CD14-positive monocyte (primary cell): Measurements from ENCODE around the gene PAPPA2. TPM values are rescaled to one million over a fixed set of nuclear protein-coding genes. Genes with fewer than 3 reads are reported as not detected.
"Not testable (repeated sequence)": the region's sequence is repeated elsewhere in the genome, so short reads cannot be mapped to it uniquely, and the experiment has no call there.

Experiments
- DNase-seq, 3 donors: peaks; one replicate each; pipeline ENCODE4 v3.0.0-alpha.2; 2011 to 2022
- H2AFZ ChIP-seq: 2 replicates; pipeline ENCODE4 v1.6.0; 2012; ENCODE audit warnings: mild to moderate bottlenecking, low read depth, low read length, inconsistent platforms; ENCODE audit not compliant: insufficient read depth, poor library complexity, severe bottlenecking
- H3K27ac ChIP-seq, 2 donors: 1 replicate in 1 of 2; 2 replicates in 1 of 2; pipeline ENCODE4 v1.5.1; 2012 to 2013; ENCODE audit warnings: low read length in 2 of 2, control low read depth in 1 of 2, inconsistent platforms in 1 of 2, low read depth in 1 of 2, mild to moderate bottlenecking in 1 of 2
- H3K27me3 ChIP-seq, 2 donors: one replicate each; pipeline versions ENCODE4 v1.6.0 to v1.6.1; 2011 to 2013; ENCODE audit warnings: low read length in 2 of 2; ENCODE audit not compliant: control insufficient read depth in 2 of 2, insufficient read depth in 2 of 2
- H3K36me3 ChIP-seq, 2 donors: replicated peaks in 1 of 2; 1 replicate in 1 of 2; 2 replicates in 1 of 2; pipeline versions ENCODE4 v1.5.1 to v1.6.1; 2012 to 2013; ENCODE audit warnings: low read length in 2 of 2, control low read depth in 1 of 2, inconsistent platforms in 1 of 2, mild to moderate bottlenecking in 1 of 2; ENCODE audit not compliant: insufficient read depth in 2 of 2, control insufficient read depth in 1 of 2
- H3K4me1 ChIP-seq, 2 donors: 1 replicate in 1 of 2; 2 replicates in 1 of 2; pipeline versions ENCODE4 v1.5.1 to v1.6.1; 2012 to 2013; ENCODE audit warnings: low read length in 2 of 2, control low read depth in 1 of 2, inconsistent platforms in 1 of 2, mild to moderate bottlenecking in 1 of 2, moderate library complexity in 1 of 2; ENCODE audit not compliant: insufficient read depth in 2 of 2, control insufficient read depth in 1 of 2
- H3K4me2 ChIP-seq: replicated peaks from 2 replicates; pipeline ENCODE3; 2012; ENCODE audit warnings: low read length, moderate library complexity, mild to moderate bottlenecking; ENCODE audit not compliant: poor library complexity, severe bottlenecking; ENCODE audit errors: extremely low read depth
- H3K4me3 ChIP-seq, 3 experiments: fragments of 200-600 bp in 1 of 3; sonication (generic) in 1 of 3; replicated peaks in 1 of 3; 1 replicate in 2 of 3; 2 replicates in 1 of 3; pipeline ENCODE4 v1.5.1; 2011 to 2013; ENCODE audit warnings: low read length in 3 of 3, mild to moderate bottlenecking in 3 of 3, control low read depth in 2 of 3, low read depth in 2 of 3, inconsistent platforms in 1 of 3, moderate library complexity in 1 of 3
- H3K79me2 ChIP-seq: 2 replicates; pipeline ENCODE4 v1.6.0; 2012; ENCODE audit warnings: mild to moderate bottlenecking, control low read depth, inconsistent platforms, low read length, moderate library complexity; ENCODE audit not compliant: insufficient read depth
- H3K9ac ChIP-seq: 2 replicates; pipeline ENCODE4 v1.6.0; 2017; ENCODE audit warnings: low read length, mild to moderate bottlenecking; ENCODE audit not compliant: insufficient read depth, poor library complexity, severe bottlenecking
- H3K9me3 ChIP-seq, 2 donors: replicated peaks in 1 of 2; 1 replicate in 1 of 2; 2 replicates in 1 of 2; pipeline versions ENCODE4 v1.5.1 to v1.6.1; 2012 to 2013; ENCODE audit warnings: low read length in 2 of 2, control low read depth in 1 of 2; ENCODE audit not compliant: control insufficient read depth in 1 of 2, insufficient read depth in 1 of 2
- H4K20me1 ChIP-seq: 2 replicates; pipeline ENCODE4 v1.6.0; 2012; ENCODE audit warnings: mild to moderate bottlenecking, low read length, control low read depth, moderate library complexity; ENCODE audit not compliant: insufficient read depth
- H3K27ac Mint-ChIP-seq, 7 donors: one replicate each; pipeline ENCODE4 v1.8.0; 2020; ENCODE audit warnings: mild to moderate bottlenecking in 7 of 7, mixed read lengths in 7 of 7, moderate library complexity in 6 of 7, inconsistent platforms in 2 of 7
- H3K27me3 Mint-ChIP-seq, 3 donors: one replicate each; pipeline ENCODE4 v1.8.0; 2021 to 2022; ENCODE audit warnings: low read depth in 3 of 3, mild to moderate bottlenecking in 3 of 3, mixed read lengths in 3 of 3, moderate library complexity in 3 of 3, inconsistent platforms in 1 of 3
- H3K36me3 Mint-ChIP-seq, 2 donors: one replicate each; pipeline ENCODE4 v1.8.0; 2020; ENCODE audit warnings: mixed read lengths in 2 of 2, inconsistent platforms in 1 of 2, mild to moderate bottlenecking in 1 of 2
- H3K4me1 Mint-ChIP-seq: one replicate; pipeline ENCODE4 v1.8.0; 2020; ENCODE audit warnings: mild to moderate bottlenecking, mixed read lengths
- H3K4me3 Mint-ChIP-seq, 2 donors: one replicate each; pipeline ENCODE4 v1.8.0; 2020; ENCODE audit warnings: mild to moderate bottlenecking in 2 of 2, mixed read lengths in 2 of 2, moderate library complexity in 1 of 2
- H3K9me3 Mint-ChIP-seq, 7 donors: one replicate each; pipeline ENCODE4 v1.8.0; 2020 to 2022; ENCODE audit warnings: mixed read lengths in 7 of 7, mild to moderate bottlenecking in 6 of 7, moderate library complexity in 6 of 7, inconsistent platforms in 2 of 7
- WGBS: methylation state at CpG from one replicate; pipeline ENCODE4 v1.1.5; 2013; ENCODE audit warnings: missing lambda C conversion rate; ENCODE audit not compliant: insufficient coverage; 5-methylcytosine and 5-hydroxymethylcytosine counted together
- intact Hi-C, 2 donors: fragments of 100-400 bp; cut with micrococcal nuclease; formaldehyde crosslinking; loops; one replicate each; pipeline versions ENCODE4 v1.15.0 to v1.15.1; 2023
- polyA plus RNA-seq, 3 donors: library from polyadenylated mRNA; depleted of rRNA in 1 of 3; unstranded in 2 of 3; stranded (reverse) in 1 of 3; fragments of 300-500 nt in 2 of 3; fragments of >200 nt in 1 of 3; fragmentation: Illumina TruSeq in 2 of 3; gene quantifications; 1 replicate in 2 of 3; 2 replicates in 1 of 3; pipeline ENCODE4 v1.2.3, GENCODE V29; 2012 to 2021
- TF ChIP-seq, protein P1 (sequence below): fragments of 200-600 bp; IDR thresholded peaks from one replicate; pipeline ENCODE4 v1.8.0; 2022; ENCODE audit warnings: antibody characterized with exemption, mild to moderate bottlenecking

Gene PAPPA2
- polyA plus RNA-seq, 3 donors: not detected

DNA sequence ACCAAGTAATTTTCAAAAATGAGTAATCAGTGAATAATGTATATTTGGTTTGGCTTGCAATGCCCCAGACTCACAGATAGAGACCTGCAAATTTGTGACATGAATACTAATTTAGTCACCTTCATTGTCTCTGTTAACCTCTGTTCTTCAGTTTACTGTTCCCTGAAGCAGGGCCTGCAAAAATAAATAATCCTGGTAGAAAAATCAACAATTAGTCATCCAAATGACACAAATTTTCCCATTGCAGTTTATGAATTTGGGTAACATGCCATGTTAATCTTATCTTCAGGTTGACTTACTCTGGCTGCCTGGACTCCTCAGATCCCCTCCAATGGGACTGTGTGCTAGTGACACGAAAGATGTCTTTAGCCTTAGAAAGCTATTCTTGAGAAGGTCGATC lies 289.5 kb downstream of the PAPPA2 start:
- intact Hi-C loops: no loop called here
- TF ChIP-seq, protein P1, sequence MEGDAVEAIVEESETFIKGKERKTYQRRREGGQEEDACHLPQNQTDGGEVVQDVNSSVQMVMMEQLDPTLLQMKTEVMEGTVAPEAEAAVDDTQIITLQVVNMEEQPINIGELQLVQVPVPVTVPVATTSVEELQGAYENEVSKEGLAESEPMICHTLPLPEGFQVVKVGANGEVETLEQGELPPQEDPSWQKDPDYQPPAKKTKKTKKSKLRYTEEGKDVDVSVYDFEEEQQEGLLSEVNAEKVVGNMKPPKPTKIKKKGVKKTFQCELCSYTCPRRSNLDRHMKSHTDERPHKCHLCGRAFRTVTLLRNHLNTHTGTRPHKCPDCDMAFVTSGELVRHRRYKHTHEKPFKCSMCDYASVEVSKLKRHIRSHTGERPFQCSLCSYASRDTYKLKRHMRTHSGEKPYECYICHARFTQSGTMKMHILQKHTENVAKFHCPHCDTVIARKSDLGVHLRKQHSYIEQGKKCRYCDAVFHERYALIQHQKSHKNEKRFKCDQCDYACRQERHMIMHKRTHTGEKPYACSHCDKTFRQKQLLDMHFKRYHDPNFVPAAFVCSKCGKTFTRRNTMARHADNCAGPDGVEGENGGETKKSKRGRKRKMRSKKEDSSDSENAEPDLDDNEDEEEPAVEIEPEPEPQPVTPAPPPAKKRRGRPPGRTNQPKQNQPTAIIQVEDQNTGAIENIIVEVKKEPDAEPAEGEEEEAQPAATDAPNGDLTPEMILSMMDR: no peak

DNA sequence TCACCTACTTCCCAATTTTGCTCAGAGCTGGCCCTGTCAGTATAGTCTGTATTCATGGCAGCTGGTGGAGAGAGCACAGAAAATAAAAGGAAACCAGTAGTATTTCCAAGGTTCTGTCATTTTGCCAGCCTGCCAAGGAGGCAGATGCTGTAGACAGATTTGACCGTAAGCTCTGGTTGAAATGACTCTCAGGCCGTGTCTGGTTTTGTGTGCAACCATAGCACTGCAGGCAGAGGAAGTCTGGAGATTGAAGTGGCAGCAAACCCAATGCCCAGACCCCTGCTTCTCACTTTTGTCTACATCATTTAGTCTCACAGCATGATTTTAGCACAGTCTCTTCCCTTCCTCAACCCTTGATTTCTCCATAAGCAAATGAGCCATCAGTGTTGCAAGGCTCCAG lies 291.7 kb downstream of the PAPPA2 start:
- Histone ChIP-seq H3K4me1 (no peaks in the 10 kb centered on the region), H3K4me3 (no peak overlapping the region), H3K9ac (no peak overlapping the region), H3K4me2 (no peak overlapping the region), H4K20me1 (no peaks in the 10 kb centered on the region), H3K27me3 (no peaks in the 10 kb centered on the region), H3K79me2 (no peaks in the 10 kb centered on the region), H3K27ac (no peak overlapping the region), H3K36me3 (no peaks in the 10 kb centered on the region), H3K9me3 (peaks cover 0 to 4% of the 10 kb centered on the region in 2 donors), H2AFZ (no peak overlapping the region)
- Mint-ChIP-seq H3K27ac (no peak overlapping the region), H3K4me3 (no peak overlapping the region), H3K27me3 (no peaks in the 10 kb centered on the region), H3K9me3 (peaks cover 0 to 8% (median 4%) of the 10 kb centered on the region in 7 donors), H3K36me3 (no peaks in the 10 kb centered on the region), H3K4me1 (no peaks in the 10 kb centered on the region)
- no peak for DNase-seq
- WGBS: 0% methylated on average over 2 of the region's 2 CpGs
- TF ChIP-seq, protein P1: no peak
- intact Hi-C loops: no loop called here

More for the DNA sequence above, 289.5 kb downstream of the PAPPA2 start:
- H3K4me3 Mint-ChIP-seq: no peak overlapping the region
- H3K27me3 Mint-ChIP-seq: no peaks in the 10 kb centered on the region
- Histone ChIP-seq H3K4me2 (no peak overlapping the region), H2AFZ (no peak overlapping the region), H3K9me3 (peaks cover 0 to 4% of the 10 kb centered on the region in 2 donors), H3K27me3 (no peaks in the 10 kb centered on the region), H3K4me3 (no peak overlapping the region), H4K20me1 (no peaks in the 10 kb centered on the region), H3K9ac (no peak overlapping the region), H3K4me1 (no peaks in the 10 kb centered on the region), H3K79me2 (no peaks in the 10 kb centered on the region), H3K27ac (no peak overlapping the region), H3K36me3 (no peaks in the 10 kb centered on the region)
- peaks cover 0 to 8% (median 4%) of the 10 kb centered on the region in 7 donors for H3K9me3 Mint-ChIP-seq
- H3K36me3 Mint-ChIP-seq: no peaks in the 10 kb centered on the region
- no peaks in the 10 kb centered on the region for H3K4me1 Mint-ChIP-seq
- no CpG with 5 or more reads among the region's 2 CpGs for WGBS
- no peak for DNase-seq
- no peak overlapping the region for H3K27ac Mint-ChIP-seq

DNA sequence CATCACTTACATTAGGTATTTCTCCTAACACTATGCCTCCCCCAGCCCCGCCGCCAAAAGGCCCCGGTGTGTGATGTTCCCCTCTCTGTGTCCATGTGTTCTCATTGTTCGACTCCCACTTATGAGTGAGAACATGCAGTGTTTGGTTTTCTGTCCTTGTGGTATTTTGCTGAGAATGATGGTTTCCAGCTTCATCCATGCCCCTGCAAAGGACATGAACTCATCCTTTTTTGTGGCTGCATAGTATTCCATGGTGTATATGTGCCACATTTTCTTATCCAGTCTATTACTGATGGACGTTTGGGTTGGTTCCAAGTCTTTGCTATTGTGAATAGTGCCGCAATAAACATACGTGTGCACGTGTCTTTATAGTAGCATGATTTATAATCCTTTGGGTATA lies 293.8 kb downstream of the PAPPA2 start:
- H3K4me1 Mint-ChIP-seq, H3K36me3 ChIP-seq, H3K9me3 ChIP-seq, H3K27ac ChIP-seq, intact Hi-C loops, H3K9ac ChIP-seq, H3K4me1 ChIP-seq, H3K36me3 Mint-ChIP-seq, H3K4me3 Mint-ChIP-seq, H3K27me3 Mint-ChIP-seq, H2AFZ ChIP-seq, DNase-seq, H3K4me3 ChIP-seq, H3K9me3 Mint-ChIP-seq, H3K27me3 ChIP-seq, H3K79me2 ChIP-seq, H3K4me2 ChIP-seq, H3K27ac Mint-ChIP-seq, H4K20me1 ChIP-seq: not testable (repeated sequence)
- no CpG with 5 or more reads among the region's 8 CpGs for WGBS
